Ishikawa (cell line): ENCODE measurements around the gene ASF1A.

Source experiments
- CEBPB ChIP-seq: IDR thresholded peaks from 2 replicates; pipeline ENCODE4 v1.6.1; 2012
- CREB1 ChIP-seq: IDR thresholded peaks from 2 replicates; pipeline ENCODE4 v1.6.1; 2012; ENCODE audit warnings: low read depth
- EGR1 ChIP-seq: IDR thresholded peaks from 2 replicates; pipeline ENCODE4 v1.6.1; 2012
- EP300 ChIP-seq: IDR thresholded peaks from 2 replicates; pipeline ENCODE4 v1.6.1; 2012; ENCODE audit warnings: borderline replicate concordance
- FOXM1 ChIP-seq: IDR thresholded peaks from 2 replicates; pipeline ENCODE4 v1.6.1; 2012; ENCODE audit warnings: low read depth, borderline replicate concordance
- NFIC ChIP-seq: IDR thresholded peaks from 2 replicates; pipeline ENCODE4 v1.6.1; 2012
- RAD21 ChIP-seq: IDR thresholded peaks from 2 replicates; pipeline ENCODE4 v1.6.1; 2012; ENCODE audit warnings: low read depth
- TAF1 ChIP-seq: IDR thresholded peaks from 2 replicates; pipeline ENCODE4 v1.6.1; 2012; ENCODE audit warnings: low read depth, mild to moderate bottlenecking
- TCF12 ChIP-seq: IDR thresholded peaks from 2 replicates; pipeline ENCODE4 v1.6.1; 2012; ENCODE audit warnings: low read depth
- TEAD4 ChIP-seq: IDR thresholded peaks from 2 replicates; pipeline ENCODE4 v1.6.1; 2012
- USF1 ChIP-seq: IDR thresholded peaks from 2 replicates; pipeline ENCODE4 v1.6.1; 2012
- YY1 ChIP-seq: IDR thresholded peaks from 2 replicates; pipeline ENCODE4 v1.6.1; 2012; ENCODE audit warnings: low read depth
- ZBTB7A ChIP-seq: IDR thresholded peaks from 2 replicates; pipeline ENCODE4 v1.6.1; 2012; ENCODE audit warnings: low read depth
- TF ChIP-seq, protein P1 (sequence below): IDR thresholded peaks from 2 replicates; pipeline ENCODE4 v1.6.1; 2012; ENCODE audit warnings: low read depth, mild to moderate bottlenecking
- TF ChIP-seq, protein P2 (sequence below): IDR thresholded peaks from 2 replicates; pipeline ENCODE4 v1.6.1; 2012

ASF1A gene

GRCh38 chr6:118939683-118940082 lies 45.7 kb downstream of the ASF1A start:
- TF ChIP-seq, protein P1, sequence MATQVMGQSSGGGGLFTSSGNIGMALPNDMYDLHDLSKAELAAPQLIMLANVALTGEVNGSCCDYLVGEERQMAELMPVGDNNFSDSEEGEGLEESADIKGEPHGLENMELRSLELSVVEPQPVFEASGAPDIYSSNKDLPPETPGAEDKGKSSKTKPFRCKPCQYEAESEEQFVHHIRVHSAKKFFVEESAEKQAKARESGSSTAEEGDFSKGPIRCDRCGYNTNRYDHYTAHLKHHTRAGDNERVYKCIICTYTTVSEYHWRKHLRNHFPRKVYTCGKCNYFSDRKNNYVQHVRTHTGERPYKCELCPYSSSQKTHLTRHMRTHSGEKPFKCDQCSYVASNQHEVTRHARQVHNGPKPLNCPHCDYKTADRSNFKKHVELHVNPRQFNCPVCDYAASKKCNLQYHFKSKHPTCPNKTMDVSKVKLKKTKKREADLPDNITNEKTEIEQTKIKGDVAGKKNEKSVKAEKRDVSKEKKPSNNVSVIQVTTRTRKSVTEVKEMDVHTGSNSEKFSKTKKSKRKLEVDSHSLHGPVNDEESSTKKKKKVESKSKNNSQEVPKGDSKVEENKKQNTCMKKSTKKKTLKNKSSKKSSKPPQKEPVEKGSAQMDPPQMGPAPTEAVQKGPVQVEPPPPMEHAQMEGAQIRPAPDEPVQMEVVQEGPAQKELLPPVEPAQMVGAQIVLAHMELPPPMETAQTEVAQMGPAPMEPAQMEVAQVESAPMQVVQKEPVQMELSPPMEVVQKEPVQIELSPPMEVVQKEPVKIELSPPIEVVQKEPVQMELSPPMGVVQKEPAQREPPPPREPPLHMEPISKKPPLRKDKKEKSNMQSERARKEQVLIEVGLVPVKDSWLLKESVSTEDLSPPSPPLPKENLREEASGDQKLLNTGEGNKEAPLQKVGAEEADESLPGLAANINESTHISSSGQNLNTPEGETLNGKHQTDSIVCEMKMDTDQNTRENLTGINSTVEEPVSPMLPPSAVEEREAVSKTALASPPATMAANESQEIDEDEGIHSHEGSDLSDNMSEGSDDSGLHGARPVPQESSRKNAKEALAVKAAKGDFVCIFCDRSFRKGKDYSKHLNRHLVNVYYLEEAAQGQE: no peak
- no peak for TF ChIP-seq FOXM1
- TF ChIP-seq EP300: no peak
- TF ChIP-seq YY1: no peak
- TF ChIP-seq, protein P2, sequence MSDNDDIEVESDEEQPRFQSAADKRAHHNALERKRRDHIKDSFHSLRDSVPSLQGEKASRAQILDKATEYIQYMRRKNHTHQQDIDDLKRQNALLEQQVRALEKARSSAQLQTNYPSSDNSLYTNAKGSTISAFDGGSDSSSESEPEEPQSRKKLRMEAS: no peak
- TF ChIP-seq ZBTB7A: no peak
- TF ChIP-seq TCF12: no peak
- no peak for TF ChIP-seq EGR1
- TF ChIP-seq NFIC: no peak
- TF ChIP-seq TAF1: no peak
- TF ChIP-seq CREB1: no peak
- TF ChIP-seq CEBPB: no peak
- no peak for TF ChIP-seq USF1
- TF ChIP-seq RAD21: no peak
- no peak for TF ChIP-seq TEAD4

- TF ChIP-seq EP300 (no peak), CEBPB (no peak), TCF12 (no peak), TAF1 (no peak), TEAD4 (no peak), FOXM1 (no peak)
- TF ChIP-seq, protein P1: no peak
- TF ChIP-seq, protein P2: no peak
These were observed 46.8 kb downstream of the ASF1A start for GRCh38 chr6:118940770-118941169.

- no peak for TF ChIP-seq YY1
- TF ChIP-seq TAF1: no peak
- no peak for TF ChIP-seq EGR1
- TF ChIP-seq CEBPB: no peak
- no peak for TF ChIP-seq FOXM1
- no peak for TF ChIP-seq USF1
- TF ChIP-seq TCF12: no peak
- TF ChIP-seq, protein P1: no peak
- TF ChIP-seq TEAD4: no peak
- TF ChIP-seq RAD21: no peak
- no peak for TF ChIP-seq ZBTB7A
- no peak for TF ChIP-seq NFIC
- TF ChIP-seq, protein P2: no peak
- no peak for TF ChIP-seq CREB1
- TF ChIP-seq EP300: no peak
These were observed 51.3 kb downstream of the ASF1A start for GRCh38 chr6:118945217-118945616.

GRCh38 chr6:118952683-118953082 lies 58.7 kb downstream of the ASF1A start:
- TF ChIP-seq CEBPB (no peak), NFIC (no peak), ZBTB7A (no peak), RAD21 (no peak), YY1 (no peak), TCF12 (no peak), EP300 (no peak), TAF1 (no peak), EGR1 (no peak), CREB1 (no peak), USF1 (no peak), FOXM1 (no peak), TEAD4 (no peak)
- TF ChIP-seq, protein P1: no peak
- TF ChIP-seq, protein P2: no peak
